Chondrocyte (in vitro differentiated cells): ENCODE data around the gene CLEC2L. TPM values are rescaled to one million over a fixed set of nuclear protein-coding genes. Genes with fewer than 3 reads are reported as not detected.

Experiments
- DNase-seq: peaks from one replicate; pipeline ENCODE4 v3.0.0; 2021; ENCODE audit warnings: mixed read lengths, low spot score
- H3K27ac Mint-ChIP-seq: one replicate; pipeline ENCODE4 v1.8.0; 2021; ENCODE audit warnings: mild to moderate bottlenecking, moderate library complexity, mixed read lengths; ENCODE audit not compliant: unreplicated experiment
- H3K27me3 Mint-ChIP-seq: 2 replicates; pipeline ENCODE4 v1.8.0; 2021; ENCODE audit warnings: low read depth, mixed read lengths
- H3K36me3 Mint-ChIP-seq: 2 replicates; pipeline ENCODE4 v1.8.0; 2021; ENCODE audit warnings: low read depth, mixed read lengths
- H3K4me1 Mint-ChIP-seq: 2 replicates; pipeline ENCODE4 v1.8.0; 2021; ENCODE audit warnings: low read depth, mild to moderate bottlenecking, mixed read lengths
- H3K4me3 Mint-ChIP-seq: one replicate; pipeline ENCODE4 v1.8.0; 2021; ENCODE audit warnings: mild to moderate bottlenecking, moderate library complexity, mixed read lengths; ENCODE audit not compliant: unreplicated experiment
- H3K9me3 Mint-ChIP-seq: 2 replicates; pipeline ENCODE4 v1.8.0; 2021; ENCODE audit warnings: low read depth, mixed read lengths
- CTCF ChIP-seq: fragments of 200-600 bp; sonication (generic); IDR thresholded peaks from 2 replicates; pipeline ENCODE4 v1.5.0; 2021; ENCODE audit warnings: antibody characterized with exemption, mild to moderate bottlenecking, moderate library complexity
- total RNA-seq: library from RNA; stranded (reverse); gene quantifications from 3 replicates; pipeline ENCODE4 v1.2.1, GENCODE V29; 2021

Gene CLEC2L
- total RNA-seq, 1 donor from 2014 or later: not detected

- DNase-seq: no peak
- Mint-ChIP-seq H3K4me1 (no peaks in the 10 kb centered on the region), H3K27ac (no peak overlapping the region), H3K27me3 (no peaks in the 10 kb centered on the region), H3K4me3 (no peak overlapping the region), H3K9me3 (no peaks in the 10 kb centered on the region), H3K36me3 (peaks cover 29% of the 10 kb centered on the region)
- TF ChIP-seq CTCF: no peak
Observed at GRCh38 chr7:139572071-139572470, 48.6 kb downstream of the CLEC2L start.

GRCh38 chr7:139572704-139573385 is 49.4 kb downstream of the CLEC2L start:
- no peak for DNase-seq
- Mint-ChIP-seq H3K4me3 (no peak overlapping the region), H3K4me1 (no peaks in the 10 kb centered on the region), H3K27ac (no peak overlapping the region), H3K27me3 (no peaks in the 10 kb centered on the region), H3K9me3 (no peaks in the 10 kb centered on the region), H3K36me3 (peaks cover 28% of the 10 kb centered on the region)
- no peak for TF ChIP-seq CTCF

GRCh38 chr7:139573871-139574270 is 50.4 kb downstream of the CLEC2L start:
- H3K36me3 Mint-ChIP-seq: peaks cover 29% of the 10 kb centered on the region
- H3K27me3 Mint-ChIP-seq: no peaks in the 10 kb centered on the region
- H3K4me3 Mint-ChIP-seq: no peak overlapping the region

GRCh38 chr7:139574618-139575337 is 51.3 kb downstream of the CLEC2L start:
- no peaks in the 10 kb centered on the region for H3K4me1 Mint-ChIP-seq
- DNase-seq: no peak
- H3K9me3 Mint-ChIP-seq: no peaks in the 10 kb centered on the region
- no peak for TF ChIP-seq CTCF
- peaks cover 32% of the 10 kb centered on the region for H3K36me3 Mint-ChIP-seq
- peak overlapping the region; percentile 5 for H3K27ac Mint-ChIP-seq
- no peaks in the 10 kb centered on the region for H3K27me3 Mint-ChIP-seq
- no peak overlapping the region for H3K4me3 Mint-ChIP-seq

More at GRCh38 chr7:139573871-139574270, 50.4 kb downstream of the CLEC2L start:
- no peak for TF ChIP-seq CTCF
- no peaks in the 10 kb centered on the region for H3K9me3 Mint-ChIP-seq
- DNase-seq: no peak
- H3K27ac Mint-ChIP-seq: no peak overlapping the region
- no peaks in the 10 kb centered on the region for H3K4me1 Mint-ChIP-seq

- no peak for TF ChIP-seq CTCF
- Mint-ChIP-seq H3K27me3 (no peaks in the 10 kb centered on the region), H3K4me1 (no peaks in the 10 kb centered on the region), H3K36me3 (peaks cover 36% of the 10 kb centered on the region), H3K4me3 (no peak overlapping the region), H3K9me3 (no peaks in the 10 kb centered on the region), H3K27ac (no peak overlapping the region)
- DNase-seq: no peak
Observed at GRCh38 chr7:139575338-139575680, 51.8 kb downstream of the CLEC2L start.
